Breast epithelium (tissue), 4 donors: ENCODE measurements around the gene SLC27A2. TPM values are rescaled to one million over a fixed set of nuclear protein-coding genes. Genes with fewer than 3 reads are reported as not detected.
A peak's percentile ranks its signal among the peaks of the same experiment; 100 is the strongest.

Experiments used
- DNase-seq, 2 donors: peaks; one replicate each; pipeline ENCODE4 v3.0.0-alpha.2; 2019; ENCODE audit warnings: low spot score in 2 of 2
- H3K27ac ChIP-seq, 2 donors: fragments of 200-600 bp; sonication (generic) in 1 of 2; one replicate each; pipeline ENCODE4 v1.5.1; 2016 to 2019; ENCODE audit warnings: mild to moderate bottlenecking in 1 of 2
- H3K27me3 ChIP-seq, 2 donors: fragments of 200-600 bp; sonication (generic) in 1 of 2; one replicate each; pipeline versions ENCODE4 v1.5.1 to v1.6.0; 2017 to 2019; ENCODE audit warnings: control low read depth in 1 of 2, mild to moderate bottlenecking in 1 of 2
- H3K36me3 ChIP-seq: fragments of 200-600 bp; one replicate; pipeline ENCODE4 v1.5.1; 2019
- H3K4me1 ChIP-seq, 2 donors: fragments of 200-600 bp; sonication (generic); one replicate each; pipeline ENCODE4 v1.5.1; 2016 to 2019; ENCODE audit warnings: control low read depth in 1 of 2
- H3K4me3 ChIP-seq, 3 donors: fragments of 200-600 bp; sonication (generic); 1 replicate in 2 of 3; 2 replicates in 1 of 3; pipeline ENCODE4 v1.5.1; 2016 to 2019; ENCODE audit warnings: mild to moderate bottlenecking in 3 of 3, moderate library complexity in 2 of 3
- H3K9me3 ChIP-seq, 2 donors: fragments of 200-600 bp; sonication (generic) in 1 of 2; one replicate each; pipeline ENCODE4 v1.5.1; 2016 to 2019; ENCODE audit warnings: control low read depth in 1 of 2
- CTCF ChIP-seq, 3 donors: fragments of 450-650 bp; IDR thresholded peaks; one replicate each; pipeline ENCODE4 v1.5.1; 2016 to 2017; ENCODE audit warnings: antibody characterized with exemption in 3 of 3, mild to moderate bottlenecking in 3 of 3, moderate library complexity in 3 of 3
- POLR2A ChIP-seq: fragments of 450-650 bp; IDR thresholded peaks from one replicate; pipeline ENCODE4 v1.6.1; 2016; ENCODE audit warnings: antibody characterized with exemption, mild to moderate bottlenecking, moderate library complexity
- POLR2AphosphoS5 ChIP-seq, 3 donors: sonication (generic); formaldehyde crosslinking; IDR thresholded peaks; one replicate each; pipeline ENCODE4 v1.6.1; 2017; ENCODE audit warnings: antibody characterized with exemption in 3 of 3
- intact Hi-C: fragments of 100-400 bp; cut with DNase I; formaldehyde crosslinking; loops from one replicate; pipeline ENCODE4 v1.15.1; 2023; ENCODE audit warnings: low total_unique reads
- total RNA-seq, 3 donors: library from RNA; depleted of rRNA; stranded (reverse); fragments of >200 nt; gene quantifications; one replicate each; pipeline ENCODE4 v1.1.0, GENCODE V29; 2016

The SLC27A2 gene
- total RNA-seq, 3 donors from 2014 or later, result 0.96 to 5.6 (median 3.5) TPM

DNA sequence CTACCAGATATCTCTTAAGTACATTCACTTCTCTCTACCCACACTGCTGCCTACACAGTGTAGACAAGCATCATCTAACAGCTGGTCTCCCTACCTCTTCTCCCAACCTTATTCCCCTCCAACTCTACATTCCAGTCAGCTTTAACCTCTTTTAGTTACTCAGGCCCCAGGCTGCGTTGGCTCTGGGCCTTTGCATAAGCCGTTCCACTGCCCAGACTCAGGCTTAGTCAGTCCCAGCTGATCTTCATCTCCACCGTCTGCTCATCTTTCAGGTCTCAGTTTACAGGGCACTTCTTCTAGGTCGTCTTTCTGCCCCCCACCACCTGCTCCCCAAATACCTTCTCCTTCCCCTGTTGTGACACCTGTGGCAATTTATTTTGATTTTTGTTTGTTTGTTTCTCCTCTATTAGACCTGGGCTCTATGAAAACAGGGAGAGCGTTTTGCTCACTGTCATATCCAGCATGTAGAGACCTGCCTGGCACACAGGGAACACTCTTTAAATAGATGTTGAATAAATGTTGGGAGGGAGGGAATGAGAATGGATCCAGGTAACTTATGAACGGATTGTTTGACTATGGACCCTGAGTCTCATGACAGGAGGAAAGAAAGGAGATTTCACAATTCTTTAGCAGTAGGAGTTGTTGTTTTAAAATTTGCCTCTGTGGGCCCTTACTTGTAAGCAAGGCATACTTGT is 11.1 kb downstream of the SLC27A2 start:
- Histone ChIP-seq H3K9me3 (no peaks in the 10 kb centered on the region), H3K4me1 (no peaks in the 10 kb centered on the region), H3K27me3 (no peaks in the 10 kb centered on the region), H3K4me3 (no peak overlapping the region), H3K27ac (no peak overlapping the region), H3K36me3 (no peaks in the 10 kb centered on the region)
- no peak for DNase-seq
- intact Hi-C loops, result no loop called here
- no peak for TF ChIP-seq POLR2AphosphoS5 (IDR thresholded peaks at IDR 0.05)
- TF ChIP-seq CTCF (IDR thresholded peaks at IDR 0.05), result no peak
- no peak for TF ChIP-seq POLR2A

- intact Hi-C loops, result no loop called here
- no peak overlapping the region for H3K27ac ChIP-seq
- no peak overlapping the region for H3K4me3 ChIP-seq
- DNase-seq, result no peak
- H3K4me1 ChIP-seq, result no peaks in the 10 kb centered on the region
- no peaks in the 10 kb centered on the region for H3K27me3 ChIP-seq
- no peaks in the 10 kb centered on the region for H3K9me3 ChIP-seq
- H3K36me3 ChIP-seq, result no peaks in the 10 kb centered on the region
- TF ChIP-seq POLR2A (no peak), CTCF (IDR thresholded peaks at IDR 0.05) (no peak), POLR2AphosphoS5 (IDR thresholded peaks at IDR 0.05) (no peak)
These were observed 20.0 kb downstream of the SLC27A2 start for GRCh38 chr15:50202003-50202402.

DNA sequence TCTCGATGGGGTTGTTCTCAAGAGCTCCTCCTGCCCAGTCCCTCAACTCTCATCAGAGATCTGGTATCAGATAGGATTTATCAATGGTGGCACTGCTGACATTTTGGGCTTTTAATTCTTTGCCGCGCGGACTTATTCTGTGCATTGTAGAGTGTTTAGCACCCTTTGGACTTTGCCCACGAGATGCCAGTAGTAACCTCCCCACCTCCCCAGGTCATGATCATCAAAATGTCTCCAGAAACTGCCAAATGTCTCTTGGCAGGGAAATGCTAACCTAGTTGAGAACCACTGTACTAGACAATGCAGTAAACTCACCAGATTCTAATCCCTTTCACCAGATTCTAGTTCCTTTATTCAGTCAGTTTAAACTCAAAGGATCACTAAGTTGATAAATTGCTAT is 24.0 kb downstream of the SLC27A2 start:
- no peak overlapping the region for H3K27ac ChIP-seq
- no peaks in the 10 kb centered on the region for H3K4me1 ChIP-seq
- no peaks in the 10 kb centered on the region for H3K27me3 ChIP-seq
- H3K36me3 ChIP-seq, result no peaks in the 10 kb centered on the region
- H3K9me3 ChIP-seq, result peaks cover 0 to 1% of the 10 kb centered on the region in 2 donors
- H3K4me3 ChIP-seq, result no peak overlapping the region
- TF ChIP-seq POLR2AphosphoS5 (IDR thresholded peaks at IDR 0.05), result no peak
- TF ChIP-seq POLR2A, result no peak
- no peak for TF ChIP-seq CTCF (IDR thresholded peaks at IDR 0.05)
- no peak for DNase-seq
- intact Hi-C loops, result no loop called here

- DNase-seq, result no peak
- TF ChIP-seq POLR2A, result no peak
- no peak for TF ChIP-seq CTCF (IDR thresholded peaks at IDR 0.05)
- TF ChIP-seq POLR2AphosphoS5 (IDR thresholded peaks at IDR 0.05), result no peak
- H3K27me3 ChIP-seq, result no peaks in the 10 kb centered on the region
- no peak overlapping the region for H3K27ac ChIP-seq
- peaks cover 5 to 6% of the 10 kb centered on the region in 2 donors for H3K9me3 ChIP-seq
- H3K4me1 ChIP-seq, result no peaks in the 10 kb centered on the region
- no peak overlapping the region for H3K4me3 ChIP-seq
- intact Hi-C loops, result no loop called here
- H3K36me3 ChIP-seq, result no peaks in the 10 kb centered on the region
These were observed 27.8 kb downstream of the SLC27A2 start for GRCh38 chr15:50209809-50210208.

DNA sequence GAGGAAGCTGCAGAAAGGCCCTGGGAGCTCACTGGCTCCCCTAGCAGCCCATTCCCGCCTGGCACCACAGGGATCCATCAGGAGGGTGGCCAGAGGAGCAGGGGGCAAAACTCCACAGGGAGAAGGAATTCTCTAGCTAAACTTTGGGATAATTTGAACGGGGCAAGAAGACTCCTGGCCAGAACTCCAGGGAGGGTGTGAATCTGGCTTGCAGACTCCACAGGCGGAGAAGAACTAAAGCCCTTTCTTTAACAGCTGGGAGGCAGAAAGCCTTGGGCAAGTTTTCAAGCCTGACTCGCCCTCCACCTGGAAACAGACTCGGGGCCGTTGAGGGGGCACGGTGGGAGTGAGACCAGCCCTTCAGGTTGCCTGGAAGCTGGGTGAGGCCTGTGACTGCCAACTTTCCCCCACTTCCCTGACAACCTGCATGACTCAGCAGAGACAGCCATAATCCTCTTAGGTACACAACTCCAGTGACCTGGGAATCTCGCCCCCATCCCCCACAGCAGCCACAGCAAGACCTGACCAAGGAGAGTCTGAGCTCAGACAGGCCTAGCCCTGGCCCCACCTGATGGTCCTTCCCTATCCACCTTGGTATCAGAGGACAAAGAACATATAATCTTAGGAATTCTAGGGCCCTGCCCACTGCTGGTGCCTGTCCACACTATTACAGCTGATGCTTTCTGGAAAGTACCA is 28.6 kb downstream of the SLC27A2 start:
- peaks cover 5 to 6% of the 10 kb centered on the region in 2 donors for H3K9me3 ChIP-seq
- DNase-seq, result peak in 1 of 2 donors; percentile 63
- no peaks in the 10 kb centered on the region for H3K36me3 ChIP-seq
- no peak overlapping the region for H3K4me3 ChIP-seq
- H3K4me1 ChIP-seq, result no peaks in the 10 kb centered on the region
- no peaks in the 10 kb centered on the region for H3K27me3 ChIP-seq
- intact Hi-C loops, result no loop called here
- H3K27ac ChIP-seq, result no peak overlapping the region
- no peak for TF ChIP-seq CTCF (IDR thresholded peaks at IDR 0.05)
- TF ChIP-seq POLR2AphosphoS5 (IDR thresholded peaks at IDR 0.05), result no peak
- TF ChIP-seq POLR2A, result no peak
